Activated CD8-positive, alpha-beta memory T cell treated with anti-CD3 and anti-CD28 coated beads, Interleukin-2, amount 10 ng/mL, durations not matched to agents 7 days and 5 days (primary cell): ENCODE measurements around the gene SNCAIP. TPM values are rescaled to one million over a fixed set of nuclear protein-coding genes. Genes with fewer than 3 reads are reported as not detected.

Experiments
- ATAC-seq: fragments of 150-1000 bp; cut with Tn5 transposase; one replicate; pipeline ENCODE4 v1.10.0; 2021; ENCODE audit warnings: moderate library complexity
- CTCF ChIA-PET: fragments of 350-600 bp; sonication (Branson Sonifier 250); formaldehyde crosslinking; loops from one replicate; lab custom pipeline; 2021; ENCODE audit warnings: antibody characterized with exemption; lab: Charles Lee
- DNase-seq: peaks from one replicate; pipeline ENCODE4 v3.0.0-alpha.2; 2020
- H3K27ac Mint-ChIP-seq: one replicate; pipeline ENCODE4 v1.8.0; 2021; ENCODE audit warnings: mild to moderate bottlenecking, mixed read lengths
- H3K27me3 Mint-ChIP-seq: one replicate; pipeline ENCODE4 v1.8.0; 2021; ENCODE audit warnings: mixed read lengths
- H3K36me3 Mint-ChIP-seq: one replicate; pipeline ENCODE4 v1.8.0; 2021; ENCODE audit warnings: mild to moderate bottlenecking, mixed read lengths
- H3K4me1 Mint-ChIP-seq: one replicate; pipeline ENCODE4 v1.8.0; 2021; ENCODE audit warnings: mixed read lengths
- H3K4me3 Mint-ChIP-seq: one replicate; pipeline ENCODE4 v1.8.0; 2021; ENCODE audit warnings: mild to moderate bottlenecking, moderate library complexity, mixed read lengths
- H3K9me3 Mint-ChIP-seq: one replicate; pipeline ENCODE4 v1.8.0; 2022; ENCODE audit warnings: low read depth, mixed read lengths
- total RNA-seq, 2 experiments: library from RNA; stranded (reverse); gene quantifications; one replicate each; pipeline ENCODE4 v1.2.3, GENCODE V29; 2021

Gene SNCAIP
- total RNA-seq, 2 experiments from 2014 or later = not detected

DNA sequence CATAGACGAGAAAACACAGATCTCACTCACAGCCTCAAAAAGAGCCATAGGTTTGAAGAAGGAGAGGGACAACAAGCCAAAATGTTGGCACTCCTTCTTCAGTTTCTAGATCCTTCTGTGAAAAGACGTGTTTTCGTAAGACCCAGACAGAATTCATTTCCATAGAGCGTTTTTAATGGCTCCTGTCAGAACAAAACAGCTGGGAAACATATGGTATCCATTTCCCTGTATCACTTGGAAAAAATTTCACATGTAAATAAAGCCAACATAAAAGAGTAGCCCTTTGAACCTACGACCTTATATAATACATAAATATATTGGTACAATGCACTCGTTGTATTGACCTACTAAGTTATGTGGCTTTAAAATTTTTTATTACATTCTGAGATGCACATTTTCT is 108.1 kb downstream of the SNCAIP start:
- no peaks in the 10 kb centered on the region for H3K27me3 Mint-ChIP-seq
- no peaks in the 10 kb centered on the region for H3K9me3 Mint-ChIP-seq
- H3K4me1 Mint-ChIP-seq = no peaks in the 10 kb centered on the region
- no peak overlapping the region for H3K4me3 Mint-ChIP-seq
- H3K27ac Mint-ChIP-seq = no peak overlapping the region
- DNase-seq = no peak
- no peaks in the 10 kb centered on the region for H3K36me3 Mint-ChIP-seq
- CTCF ChIA-PET = no interaction called here
- ATAC-seq = no peak

DNA sequence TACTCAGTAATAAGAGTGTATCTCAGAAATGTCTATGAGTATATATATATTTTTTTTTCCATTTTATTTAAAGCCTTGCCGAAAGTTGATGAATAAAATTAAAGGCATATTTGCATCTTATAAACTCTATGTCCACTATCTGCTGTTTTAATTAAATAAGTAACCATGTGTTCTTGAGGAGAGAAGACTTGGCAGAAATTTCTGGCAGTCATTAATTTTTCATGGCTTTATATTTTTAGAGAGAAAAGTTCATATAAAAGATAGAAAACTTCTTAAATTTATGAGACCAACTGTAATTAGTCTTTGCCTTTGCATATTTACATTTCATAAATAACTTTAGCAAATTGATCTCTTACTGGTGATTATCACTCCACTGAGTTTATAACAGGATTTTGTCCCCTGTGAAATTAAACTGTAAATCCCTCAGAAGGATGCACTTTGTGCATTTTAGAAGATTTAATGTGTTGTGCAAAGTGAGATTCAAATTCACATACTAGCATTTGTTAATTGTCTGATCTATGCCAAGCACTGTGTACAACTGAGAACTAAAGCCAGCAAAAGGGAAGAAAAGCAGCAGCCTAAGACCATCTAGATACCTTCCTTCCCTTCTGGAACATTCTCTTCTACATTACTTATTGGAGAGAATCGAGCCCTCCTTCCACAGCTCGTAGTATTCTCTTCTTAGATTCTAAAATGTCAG is 108.7 kb downstream of the SNCAIP start:
- Mint-ChIP-seq H3K4me1 (no peaks in the 10 kb centered on the region), H3K36me3 (no peaks in the 10 kb centered on the region), H3K27me3 (no peaks in the 10 kb centered on the region), H3K9me3 (no peaks in the 10 kb centered on the region), H3K4me3 (no peak overlapping the region), H3K27ac (no peak overlapping the region)
- no peak for ATAC-seq
- CTCF ChIA-PET = no interaction called here
- no peak for DNase-seq

DNA sequence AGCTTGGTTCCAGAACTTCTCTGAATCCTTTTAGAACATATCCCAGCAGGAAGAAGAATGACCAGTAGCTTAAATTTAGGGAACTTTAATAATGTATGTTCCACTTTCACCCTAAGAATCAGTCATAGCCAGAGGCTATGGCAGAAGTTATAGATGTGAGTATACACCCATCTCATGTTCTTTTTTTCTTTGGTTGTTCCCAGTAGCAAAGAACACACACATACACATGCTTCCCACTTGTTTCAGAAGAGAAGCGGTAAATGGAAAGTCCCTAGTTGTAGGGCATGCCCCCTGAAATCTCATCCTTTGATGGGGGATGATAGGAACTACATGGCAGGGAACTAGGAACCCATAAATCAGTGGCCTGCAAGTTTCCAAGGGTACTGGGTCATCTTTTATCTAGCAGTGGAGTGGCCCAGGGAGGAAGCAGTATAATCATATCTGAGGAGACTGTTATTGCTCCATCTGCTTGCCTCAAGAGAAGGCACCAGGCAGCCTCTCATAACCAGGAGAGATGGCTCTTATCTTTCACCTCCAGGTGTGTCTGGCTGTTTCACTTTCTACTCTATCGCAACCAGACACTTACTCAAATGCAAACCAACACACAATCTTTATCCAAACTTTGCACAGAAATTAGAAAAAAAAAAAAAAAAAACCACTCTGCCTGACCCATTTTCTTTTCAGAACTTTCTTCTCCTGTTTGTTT is 109.5 kb downstream of the SNCAIP start:
- H3K27me3 Mint-ChIP-seq = no peaks in the 10 kb centered on the region
- CTCF ChIA-PET = no interaction called here
- no peak for DNase-seq
- no peaks in the 10 kb centered on the region for H3K9me3 Mint-ChIP-seq
- no peaks in the 10 kb centered on the region for H3K4me1 Mint-ChIP-seq
- H3K4me3 Mint-ChIP-seq = no peak overlapping the region
- ATAC-seq = no peak
- H3K36me3 Mint-ChIP-seq = no peaks in the 10 kb centered on the region
- H3K27ac Mint-ChIP-seq = no peak overlapping the region

DNA sequence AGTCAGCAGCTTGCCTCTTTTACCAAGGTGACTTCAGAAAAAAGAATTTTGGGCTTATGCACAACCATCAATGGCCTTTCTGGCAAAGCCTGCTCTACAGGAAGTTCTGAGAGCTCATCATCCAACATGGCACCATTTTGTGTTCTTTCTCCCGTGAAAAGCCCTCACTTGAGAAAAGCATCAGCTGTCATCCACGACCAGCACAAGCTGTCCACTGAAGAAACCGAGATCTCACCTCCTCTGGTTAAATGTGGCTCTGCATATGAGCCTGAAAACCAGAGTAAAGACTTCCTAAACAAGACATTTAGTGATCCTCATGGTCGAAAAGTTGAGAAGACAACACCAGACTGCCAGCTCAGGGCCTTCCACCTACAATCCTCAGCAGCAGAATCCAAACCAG is 111.2 kb downstream of the SNCAIP start:
- Mint-ChIP-seq H3K4me3 (no peak overlapping the region), H3K36me3 (no peaks in the 10 kb centered on the region), H3K9me3 (no peaks in the 10 kb centered on the region), H3K27ac (no peak overlapping the region), H3K27me3 (no peaks in the 10 kb centered on the region), H3K4me1 (no peaks in the 10 kb centered on the region)
- ATAC-seq (no peak), DNase-seq (no peak)
- CTCF ChIA-PET = no interaction called here

DNA sequence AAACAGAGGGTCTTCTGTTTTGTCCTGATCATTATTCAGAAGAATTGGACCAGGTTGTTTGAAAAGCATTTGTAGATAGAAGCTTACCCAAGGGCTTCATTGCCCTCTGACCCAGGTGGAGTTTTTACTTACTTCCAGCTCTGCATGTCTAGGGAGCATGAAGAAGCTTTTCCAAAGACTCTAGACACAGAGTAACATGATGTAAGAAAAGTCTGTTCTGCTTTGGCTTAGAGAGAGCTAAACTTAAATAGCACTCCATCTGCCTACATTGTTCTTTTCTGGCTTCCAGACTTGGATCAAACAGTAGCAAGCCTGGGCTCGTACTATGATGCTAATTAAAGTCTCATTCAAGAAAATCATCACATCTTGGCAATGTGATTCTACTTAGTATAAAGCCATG is 112.1 kb downstream of the SNCAIP start:
- Mint-ChIP-seq H3K9me3 (no peaks in the 10 kb centered on the region), H3K4me3 (no peak overlapping the region), H3K27me3 (no peaks in the 10 kb centered on the region), H3K36me3 (no peaks in the 10 kb centered on the region), H3K4me1 (no peaks in the 10 kb centered on the region), H3K27ac (no peak overlapping the region)
- DNase-seq (no peak), ATAC-seq (no peak)
- CTCF ChIA-PET = no interaction called here

DNA sequence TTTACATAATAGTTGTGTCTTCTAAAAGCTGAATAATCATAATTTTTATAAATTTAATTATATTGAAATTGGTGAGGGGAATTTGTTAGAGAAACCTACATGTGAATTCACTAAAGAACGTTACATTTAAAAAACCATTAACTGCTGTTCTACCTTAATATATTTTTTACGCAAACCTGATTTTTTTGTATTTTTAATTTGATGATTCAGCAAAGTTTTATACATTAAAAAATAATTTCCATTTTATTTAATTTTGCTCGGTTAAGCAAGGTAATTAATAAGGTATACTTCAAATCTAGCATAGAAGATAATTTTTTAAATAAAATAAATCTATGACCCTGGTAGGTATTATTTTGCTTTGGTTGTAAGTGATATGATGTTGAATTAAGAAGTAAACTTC is 114.3 kb downstream of the SNCAIP start:
- Mint-ChIP-seq H3K36me3 (no peaks in the 10 kb centered on the region), H3K27me3 (no peaks in the 10 kb centered on the region), H3K4me3 (no peak overlapping the region), H3K27ac (no peak overlapping the region), H3K4me1 (no peaks in the 10 kb centered on the region), H3K9me3 (no peaks in the 10 kb centered on the region)
- DNase-seq (no peak), ATAC-seq (no peak)
- CTCF ChIA-PET = no interaction called here

DNA sequence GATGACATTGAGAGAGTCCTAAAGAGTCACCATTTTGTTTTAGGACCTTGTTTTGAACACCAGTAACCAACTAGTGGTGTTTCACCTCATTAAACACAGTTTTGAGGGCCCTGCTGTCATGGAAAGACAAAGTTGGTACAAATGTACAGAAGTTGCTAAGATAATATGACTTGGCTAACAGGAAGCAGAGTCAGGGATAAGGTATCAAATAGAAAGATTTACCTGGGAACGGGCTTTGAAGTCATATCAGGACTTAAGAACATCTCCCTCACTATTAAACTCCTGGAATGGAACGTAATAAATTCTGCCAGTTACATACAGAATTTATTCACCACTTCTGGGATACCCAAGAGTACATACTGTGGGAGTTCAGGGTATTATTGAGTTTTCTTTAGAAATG is 115.6 kb downstream of the SNCAIP start:
- no peaks in the 10 kb centered on the region for H3K27me3 Mint-ChIP-seq
- CTCF ChIA-PET = no interaction called here
- ATAC-seq (no peak), DNase-seq (no peak)
- no peaks in the 10 kb centered on the region for H3K4me1 Mint-ChIP-seq
- H3K9me3 Mint-ChIP-seq = no peaks in the 10 kb centered on the region
- no peak overlapping the region for H3K4me3 Mint-ChIP-seq
- H3K36me3 Mint-ChIP-seq = no peaks in the 10 kb centered on the region
- no peak overlapping the region for H3K27ac Mint-ChIP-seq

DNA sequence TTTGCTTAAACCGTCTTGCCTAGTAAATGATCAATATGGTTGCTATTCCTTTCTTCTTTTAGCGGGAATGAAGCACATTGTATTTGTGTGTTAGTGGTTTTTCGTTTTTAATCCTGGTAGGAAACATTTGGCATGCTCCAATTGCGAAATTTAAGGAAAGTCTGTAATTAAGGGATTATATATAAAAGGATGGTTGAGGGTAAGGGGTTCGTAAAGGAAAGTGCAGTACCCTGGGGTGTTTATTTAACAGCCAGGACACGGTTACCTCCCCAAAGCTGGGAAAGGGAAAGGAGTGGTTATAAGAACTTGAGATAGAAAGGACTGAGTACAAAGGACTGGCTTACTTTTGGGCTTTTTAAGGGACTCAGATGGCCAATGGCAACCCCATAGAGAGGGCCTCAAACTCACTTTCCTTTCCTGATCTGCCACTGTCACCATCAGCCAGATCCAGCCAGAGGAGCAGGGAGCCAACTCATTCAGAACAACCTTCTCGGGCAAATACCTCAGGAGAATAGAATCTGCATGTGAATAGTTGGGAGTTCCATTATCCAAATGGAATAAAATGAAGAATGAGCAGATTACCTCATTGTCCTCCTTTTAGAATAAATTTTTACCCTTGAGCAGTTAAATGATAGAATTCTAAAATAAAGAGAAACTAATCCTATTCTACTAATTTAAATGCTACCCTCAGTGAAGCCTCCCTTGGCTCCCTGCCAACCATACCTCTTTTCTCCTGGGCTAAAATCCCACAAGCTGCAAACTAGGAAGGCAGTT is 117.7 kb downstream of the SNCAIP start:
- no peak overlapping the region for H3K4me3 Mint-ChIP-seq
- CTCF ChIA-PET = no interaction called here
- no peaks in the 10 kb centered on the region for H3K27me3 Mint-ChIP-seq
- H3K4me1 Mint-ChIP-seq = no peaks in the 10 kb centered on the region
- no peak for ATAC-seq
- no peaks in the 10 kb centered on the region for H3K9me3 Mint-ChIP-seq
- no peak overlapping the region for H3K27ac Mint-ChIP-seq
- DNase-seq = no peak
- no peaks in the 10 kb centered on the region for H3K36me3 Mint-ChIP-seq

DNA sequence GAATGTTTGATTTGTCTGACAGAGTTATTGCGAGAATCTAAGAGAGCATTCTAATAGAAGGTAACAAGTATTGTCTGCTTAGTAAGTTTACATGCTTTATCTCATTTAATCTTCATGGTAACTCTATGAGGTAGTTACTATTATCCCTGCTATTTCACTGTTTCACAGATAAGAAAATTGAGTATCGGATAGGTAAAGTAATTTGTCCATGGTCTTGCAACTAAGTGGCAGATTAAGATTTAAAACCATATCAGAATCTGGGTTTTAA is 118.2 kb downstream of the SNCAIP start:
- DNase-seq (no peak), ATAC-seq (no peak)
- no peak overlapping the region for H3K27ac Mint-ChIP-seq
- H3K4me3 Mint-ChIP-seq = no peak overlapping the region
- H3K4me1 Mint-ChIP-seq = no peaks in the 10 kb centered on the region
- H3K36me3 Mint-ChIP-seq = no peaks in the 10 kb centered on the region
- CTCF ChIA-PET = no interaction called here
- H3K9me3 Mint-ChIP-seq = no peaks in the 10 kb centered on the region
- no peaks in the 10 kb centered on the region for H3K27me3 Mint-ChIP-seq

DNA sequence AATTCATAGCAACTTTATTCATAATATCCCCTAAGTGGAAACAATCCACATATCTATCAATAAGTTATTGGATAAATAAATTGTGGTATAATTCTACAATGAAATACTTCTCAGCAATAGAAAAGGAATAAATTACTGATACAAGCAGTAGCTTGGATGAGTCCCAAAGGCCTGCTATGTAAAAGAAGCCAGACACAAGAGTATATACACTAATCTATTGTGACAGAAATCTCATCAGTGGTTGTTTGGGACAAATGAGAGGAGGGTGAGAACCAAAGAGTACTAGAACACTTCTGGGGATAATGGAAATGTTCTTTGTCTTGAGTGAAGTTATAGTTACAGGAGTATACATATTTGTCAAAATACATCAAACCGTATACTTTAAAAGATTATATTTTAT is 119.3 kb downstream of the SNCAIP start:
- ATAC-seq = no peak
- CTCF ChIA-PET = no interaction called here
- no peaks in the 10 kb centered on the region for H3K27me3 Mint-ChIP-seq
- H3K4me3 Mint-ChIP-seq = no peak overlapping the region
- H3K36me3 Mint-ChIP-seq = no peaks in the 10 kb centered on the region
- no peak overlapping the region for H3K27ac Mint-ChIP-seq
- H3K9me3 Mint-ChIP-seq = no peaks in the 10 kb centered on the region
- no peaks in the 10 kb centered on the region for H3K4me1 Mint-ChIP-seq
- DNase-seq = no peak

DNA sequence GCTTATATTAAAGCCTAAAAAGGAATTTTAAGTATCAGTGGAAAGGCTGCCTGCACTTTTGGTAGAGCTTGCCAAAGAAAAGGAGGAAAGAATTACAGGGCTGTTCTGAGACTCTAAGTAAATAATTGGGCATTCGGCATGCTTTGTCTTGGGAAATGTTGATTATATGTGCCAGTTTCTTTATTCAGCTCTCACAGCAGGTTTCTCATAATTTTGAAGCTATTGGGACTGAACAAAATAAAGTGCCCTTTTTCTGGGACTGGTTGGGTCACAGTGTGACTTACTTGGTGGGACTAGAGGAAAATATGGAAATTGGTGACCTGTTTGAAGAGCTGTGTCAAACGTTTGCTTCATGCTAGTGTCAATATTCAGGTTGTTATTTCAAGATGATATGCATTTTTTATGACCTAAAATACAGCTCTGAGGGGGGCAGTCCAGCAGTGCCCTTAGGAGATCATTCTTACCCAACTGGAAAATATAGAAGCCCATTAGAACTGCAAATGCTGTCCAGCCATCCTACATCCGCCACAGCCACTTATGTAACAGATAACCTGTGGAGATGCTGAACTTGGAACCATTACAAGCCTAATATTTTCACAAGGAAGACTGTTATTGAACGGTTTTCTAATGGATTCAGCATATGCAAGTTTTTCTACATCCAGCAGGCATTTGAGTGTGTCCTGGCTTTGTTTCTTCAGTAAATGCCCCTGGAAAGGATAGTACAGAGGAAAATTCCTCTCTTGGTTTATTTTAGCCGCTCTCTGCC is 122.4 kb downstream of the SNCAIP start:
- no peaks in the 10 kb centered on the region for H3K36me3 Mint-ChIP-seq
- H3K27me3 Mint-ChIP-seq = no peaks in the 10 kb centered on the region
- no peak overlapping the region for H3K27ac Mint-ChIP-seq
- H3K4me3 Mint-ChIP-seq = no peak overlapping the region
- H3K4me1 Mint-ChIP-seq = no peaks in the 10 kb centered on the region
- CTCF ChIA-PET = no interaction called here
- DNase-seq (no peak), ATAC-seq (no peak)
- no peaks in the 10 kb centered on the region for H3K9me3 Mint-ChIP-seq

DNA sequence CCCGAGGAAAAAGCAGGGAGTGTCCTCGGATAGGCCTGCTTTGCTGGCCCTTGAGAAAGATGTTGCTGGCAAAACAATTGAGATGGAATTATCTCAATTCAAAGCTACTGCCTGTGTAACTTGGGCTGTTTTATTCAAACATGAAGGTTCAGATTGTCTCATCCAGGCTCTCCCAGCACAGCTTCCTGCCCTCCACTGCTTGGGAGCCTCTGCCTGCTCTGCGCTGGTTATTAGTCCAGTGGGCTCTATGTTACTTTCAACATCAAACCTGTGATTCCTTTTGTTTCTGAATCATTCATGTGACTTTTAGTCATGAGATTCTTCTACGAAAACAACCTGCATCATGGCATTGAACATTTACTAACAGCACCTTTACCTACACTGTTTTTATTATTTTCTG is 123.2 kb downstream of the SNCAIP start:
- Mint-ChIP-seq H3K4me3 (no peak overlapping the region), H3K4me1 (no peaks in the 10 kb centered on the region), H3K27me3 (peaks cover 3% of the 10 kb centered on the region), H3K9me3 (no peaks in the 10 kb centered on the region), H3K36me3 (no peaks in the 10 kb centered on the region), H3K27ac (no peak overlapping the region)
- DNase-seq (no peak), ATAC-seq (no peak)
- CTCF ChIA-PET = no interaction called here

DNA sequence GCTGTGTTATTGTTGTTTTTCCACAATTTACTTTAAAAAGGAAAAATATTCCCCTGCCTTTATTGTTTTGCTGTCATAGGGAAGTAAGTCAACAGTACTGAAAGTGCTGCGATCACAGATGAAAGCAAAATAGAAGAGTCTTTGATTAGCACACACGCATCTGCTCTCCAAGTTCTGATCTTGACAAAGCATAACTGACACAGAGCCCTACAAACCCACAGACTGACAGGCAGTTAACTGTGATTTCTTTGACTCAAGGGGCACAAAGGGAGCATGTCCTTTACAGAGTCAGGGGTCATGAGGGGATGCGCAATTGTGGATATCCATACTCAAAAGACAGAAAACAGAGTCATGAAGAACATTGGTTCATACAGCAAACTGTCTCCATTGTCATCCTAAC is 123.7 kb downstream of the SNCAIP start:
- no peak for DNase-seq
- H3K4me3 Mint-ChIP-seq = no peak overlapping the region
- CTCF ChIA-PET = no interaction called here
- no peak overlapping the region for H3K27ac Mint-ChIP-seq
- H3K36me3 Mint-ChIP-seq = no peaks in the 10 kb centered on the region
- peaks cover 3% of the 10 kb centered on the region for H3K27me3 Mint-ChIP-seq
- ATAC-seq = no peak
- no peaks in the 10 kb centered on the region for H3K4me1 Mint-ChIP-seq
- no peaks in the 10 kb centered on the region for H3K9me3 Mint-ChIP-seq
